Activated naive CD4-positive, alpha-beta T cell treated with anti-CD3 and anti-CD28 coated beads, Interleukin-2, amount 10 ng/mL, durations not matched to agents 7 days and 5 days (primary cell): Measurements from ENCODE around the gene RAD51B.

ENCODE experiments used
- CTCF ChIA-PET: fragments of 350-600 bp; sonication (Branson Sonifier 250); formaldehyde crosslinking; loops from one replicate; lab custom pipeline; 2021; ENCODE audit warnings: antibody characterized with exemption; lab: Charles Lee
- DNase-seq: peaks from one replicate; pipeline ENCODE4 v3.0.0-alpha.2; 2020
- H3K27ac Mint-ChIP-seq: one replicate; pipeline ENCODE4 v1.8.0; 2021; ENCODE audit warnings: mild to moderate bottlenecking, moderate library complexity, mixed read lengths
- H3K27me3 Mint-ChIP-seq: one replicate; pipeline ENCODE4 v1.8.0; 2021; ENCODE audit warnings: mild to moderate bottlenecking, mixed read lengths
- H3K36me3 Mint-ChIP-seq: one replicate; pipeline ENCODE4 v1.8.0; 2021; ENCODE audit warnings: mixed read lengths
- H3K4me1 Mint-ChIP-seq: one replicate; pipeline ENCODE4 v1.8.0; 2021; ENCODE audit warnings: mixed read lengths
- H3K4me3 Mint-ChIP-seq: one replicate; pipeline ENCODE4 v1.8.0; 2021; ENCODE audit warnings: mild to moderate bottlenecking, moderate library complexity, mixed read lengths
- H3K9me3 Mint-ChIP-seq: one replicate; pipeline ENCODE4 v1.8.0; 2021; ENCODE audit warnings: mixed read lengths

Gene RAD51B

DNA sequence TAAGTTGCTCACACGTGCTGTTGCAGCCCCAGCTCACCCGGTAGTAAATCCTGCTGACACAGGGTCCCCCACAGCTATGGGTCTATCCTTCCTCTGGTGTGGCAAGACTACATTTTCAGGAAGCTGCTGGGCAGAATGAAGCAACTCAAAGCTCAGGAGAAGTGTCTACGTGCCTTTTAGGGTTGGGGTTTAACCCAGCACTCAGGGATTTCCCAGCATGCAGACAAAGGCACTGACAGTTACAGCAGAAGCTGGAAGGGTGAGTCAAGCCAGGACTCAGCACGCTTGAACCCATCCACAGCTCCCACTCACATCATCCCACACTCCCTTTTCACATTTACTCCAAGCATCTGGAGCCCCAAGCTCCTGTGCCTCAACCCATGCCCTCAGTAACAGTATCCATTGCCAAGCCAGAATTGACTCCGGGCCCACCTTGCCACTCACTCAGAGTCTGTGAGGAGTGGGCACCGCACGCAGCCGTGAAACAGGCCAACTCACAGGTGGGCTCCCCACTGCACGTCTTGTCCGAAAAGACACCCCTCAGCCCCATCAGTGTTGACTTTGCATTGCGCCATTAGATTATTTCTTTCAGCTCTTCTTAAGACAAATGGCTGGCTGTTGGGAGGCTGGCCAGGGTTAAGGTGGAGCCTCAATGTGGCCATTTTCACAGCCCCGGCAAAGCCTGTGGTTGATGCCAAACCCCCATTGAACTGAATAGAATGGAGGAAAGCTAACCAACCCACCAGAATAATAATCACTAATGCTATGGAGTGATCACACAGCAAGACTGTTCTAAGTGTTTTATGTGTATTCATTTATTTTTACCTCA lies 913.7 kb downstream of the RAD51B start:
- no peaks in the 10 kb centered on the region for H3K9me3 Mint-ChIP-seq
- H3K27ac Mint-ChIP-seq: peak overlapping the region; percentile 86
- CTCF ChIA-PET: interaction anchor here (0.8 to 2.0 kb wide), 8 partner anchors 12 to 483 kb away, joined by 3 to 8 read pairs (median 4); no protein-coding TSS in a partner anchor
- H3K4me1 Mint-ChIP-seq: peaks cover 31% of the 10 kb centered on the region
- no peak overlapping the region for H3K4me3 Mint-ChIP-seq
- no peaks in the 10 kb centered on the region for H3K36me3 Mint-ChIP-seq
- DNase-seq: no peak
- peaks cover 16% of the 10 kb centered on the region for H3K27me3 Mint-ChIP-seq

GRCh38 chr14:68734231-68734732 lies 914.7 kb downstream of the RAD51B start:
- no peak for DNase-seq
- Mint-ChIP-seq H3K4me1 (peaks cover 27% of the 10 kb centered on the region), H3K27ac (peak overlapping the region; percentile 46), H3K36me3 (no peaks in the 10 kb centered on the region), H3K4me3 (no peak overlapping the region), H3K27me3 (peaks cover 16% of the 10 kb centered on the region), H3K9me3 (no peaks in the 10 kb centered on the region)
- CTCF ChIA-PET: interaction anchor here (1.5 to 2.0 kb wide), 3 partner anchors 46 to 83 kb away, joined by 5 to 8 read pairs (median 5); no protein-coding TSS in a partner anchor

- Mint-ChIP-seq H3K9me3 (no peaks in the 10 kb centered on the region), H3K27me3 (peaks cover 7% of the 10 kb centered on the region), H3K4me1 (peaks cover 27% of the 10 kb centered on the region), H3K4me3 (no peak overlapping the region), H3K36me3 (no peaks in the 10 kb centered on the region), H3K27ac (no peak overlapping the region)
- no peak for DNase-seq
- CTCF ChIA-PET: interaction anchor here (0.6 to 1.0 kb wide), 5 partner anchors 19 to 280 kb away, joined by 3 read pairs; no protein-coding TSS in a partner anchor
Observed at GRCh38 chr14:68735856-68736255, 916.3 kb downstream of the RAD51B start.

DNA sequence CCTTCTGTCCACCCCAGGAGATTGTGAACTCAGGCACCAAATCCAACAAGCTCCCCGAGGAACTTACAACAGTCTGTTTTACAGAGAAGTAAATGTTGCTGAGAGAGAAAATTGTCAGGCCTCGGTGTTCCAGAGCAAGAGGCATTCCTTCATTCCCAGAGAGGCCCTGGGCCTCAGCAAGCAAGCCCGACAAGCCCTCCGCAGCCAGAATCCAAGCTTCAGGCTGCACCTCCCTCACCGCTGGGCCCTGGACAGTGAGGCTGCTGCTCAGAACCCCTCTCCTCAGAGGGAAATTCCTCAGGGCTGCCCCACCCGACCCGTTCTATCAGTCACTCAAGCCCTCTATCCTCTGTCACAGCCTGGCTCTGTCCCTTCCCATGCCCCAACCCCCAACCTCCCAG lies 916.9 kb downstream of the RAD51B start:
- no peaks in the 10 kb centered on the region for H3K36me3 Mint-ChIP-seq
- peaks cover 27% of the 10 kb centered on the region for H3K4me1 Mint-ChIP-seq
- peaks cover 4% of the 10 kb centered on the region for H3K9me3 Mint-ChIP-seq
- peaks cover 4% of the 10 kb centered on the region for H3K27me3 Mint-ChIP-seq
- CTCF ChIA-PET: interaction anchor here (0.7 to 1.0 kb wide), 3 partner anchors 21 to 279 kb away, joined by 3 read pairs; no protein-coding TSS in a partner anchor
- no peak overlapping the region for H3K27ac Mint-ChIP-seq
- H3K4me3 Mint-ChIP-seq: no peak overlapping the region
- DNase-seq: no peak

- no peak for DNase-seq
- Mint-ChIP-seq H3K9me3 (peaks cover 4% of the 10 kb centered on the region), H3K27ac (no peak overlapping the region), H3K4me3 (no peak overlapping the region), H3K4me1 (peaks cover 27% of the 10 kb centered on the region), H3K36me3 (no peaks in the 10 kb centered on the region), H3K27me3 (peaks cover 4% of the 10 kb centered on the region)
- CTCF ChIA-PET: interaction anchor here (1.0 kb wide), 1 partner anchor 21 kb away, joined by 3 read pairs; no protein-coding TSS in a partner anchor
Observed at GRCh38 chr14:68737086-68737485, 917.5 kb downstream of the RAD51B start.

DNA sequence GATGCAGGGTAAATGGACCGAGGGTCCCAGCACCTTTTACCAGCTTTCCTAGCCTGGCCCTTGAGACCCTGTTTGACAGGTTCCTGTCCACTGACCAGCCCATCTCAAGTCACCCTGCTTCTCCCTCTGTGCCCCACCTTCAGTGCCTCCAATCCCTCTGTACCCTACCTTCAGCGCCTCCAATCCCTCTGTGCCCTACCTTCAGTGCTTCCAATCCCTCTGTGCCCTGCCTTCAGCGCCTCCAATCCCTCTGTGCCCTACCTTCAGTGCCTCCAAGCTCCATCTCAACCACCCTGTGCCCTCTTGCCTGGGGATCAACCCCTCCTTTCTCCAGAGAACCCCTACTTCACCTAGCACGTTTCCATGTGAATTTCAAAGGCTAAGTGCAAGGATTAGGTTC lies 919.0 kb downstream of the RAD51B start:
- CTCF ChIA-PET: no interaction called here
- peaks cover 4% of the 10 kb centered on the region for H3K9me3 Mint-ChIP-seq
- no peak for DNase-seq
- peaks cover 4% of the 10 kb centered on the region for H3K27me3 Mint-ChIP-seq
- H3K4me1 Mint-ChIP-seq: peaks cover 15% of the 10 kb centered on the region
- H3K36me3 Mint-ChIP-seq: no peaks in the 10 kb centered on the region
- H3K4me3 Mint-ChIP-seq: no peak overlapping the region
- H3K27ac Mint-ChIP-seq: no peak overlapping the region

- H3K36me3 Mint-ChIP-seq: no peaks in the 10 kb centered on the region
- H3K4me1 Mint-ChIP-seq: peaks cover 5% of the 10 kb centered on the region
- no peak overlapping the region for H3K4me3 Mint-ChIP-seq
- CTCF ChIA-PET: no interaction called here
- H3K9me3 Mint-ChIP-seq: peaks cover 4% of the 10 kb centered on the region
- DNase-seq: no peak
- H3K27ac Mint-ChIP-seq: no peak overlapping the region
- H3K27me3 Mint-ChIP-seq: peaks cover 5% of the 10 kb centered on the region
Observed at GRCh38 chr14:68739701-68740100, 920.1 kb downstream of the RAD51B start.

DNA sequence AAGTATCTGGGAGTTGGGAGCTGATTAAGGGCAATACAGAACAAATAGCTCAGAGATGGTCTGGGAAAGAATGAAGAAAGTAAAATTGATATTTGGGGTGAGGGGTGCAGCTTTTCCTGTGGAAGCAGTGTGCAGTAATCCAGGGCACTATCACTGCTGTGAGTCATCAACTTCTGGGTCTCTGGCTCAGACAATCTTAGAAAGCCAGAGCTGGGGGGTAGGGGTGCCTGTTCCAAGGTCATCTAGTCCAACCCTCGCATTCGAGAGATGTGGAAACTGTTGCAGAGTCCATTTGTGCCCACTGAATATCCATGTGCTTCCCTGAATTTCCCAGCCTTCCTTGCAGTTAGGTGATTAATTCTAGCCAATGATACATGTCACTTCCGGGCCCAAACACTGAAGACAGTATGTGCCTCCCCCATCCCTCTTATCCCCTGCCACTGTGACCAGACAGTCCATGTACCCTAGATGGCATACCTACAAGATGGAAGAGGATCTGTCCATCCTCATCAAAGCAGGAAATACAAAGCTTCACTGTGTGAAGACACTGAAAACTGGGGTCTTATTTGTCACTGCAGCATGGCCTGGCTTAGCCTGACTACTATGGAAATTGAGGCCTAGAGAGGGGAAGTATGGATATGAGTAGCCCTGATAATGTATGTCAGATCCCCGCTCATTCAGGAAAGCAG lies 921.4 kb downstream of the RAD51B start:
- CTCF ChIA-PET: no interaction called here
- Mint-ChIP-seq H3K4me1 (no peaks in the 10 kb centered on the region), H3K9me3 (peaks cover 4% of the 10 kb centered on the region), H3K4me3 (no peak overlapping the region), H3K36me3 (no peaks in the 10 kb centered on the region), H3K27me3 (peaks cover 16% of the 10 kb centered on the region), H3K27ac (no peak overlapping the region)
- DNase-seq: no peak

GRCh38 chr14:68741477-68741791 lies 921.9 kb downstream of the RAD51B start:
- Mint-ChIP-seq H3K27ac (no peak overlapping the region), H3K27me3 (peaks cover 16% of the 10 kb centered on the region)
- CTCF ChIA-PET: no interaction called here

GRCh38 chr14:68741839-68742470 lies 922.4 kb downstream of the RAD51B start:
- Mint-ChIP-seq H3K4me1 (no peaks in the 10 kb centered on the region), H3K4me3 (no peak overlapping the region), H3K9me3 (peaks cover 4% of the 10 kb centered on the region), H3K36me3 (no peaks in the 10 kb centered on the region), H3K27me3 (peaks cover 17% of the 10 kb centered on the region), H3K27ac (no peak overlapping the region)
- no peak for DNase-seq
- CTCF ChIA-PET: no interaction called here

More at GRCh38 chr14:68741477-68741791, 921.9 kb downstream of the RAD51B start:
- peaks cover 4% of the 10 kb centered on the region for H3K9me3 Mint-ChIP-seq
- H3K36me3 Mint-ChIP-seq: no peaks in the 10 kb centered on the region
- no peak overlapping the region for H3K4me3 Mint-ChIP-seq
- H3K4me1 Mint-ChIP-seq: no peaks in the 10 kb centered on the region
- DNase-seq: no peak

DNA sequence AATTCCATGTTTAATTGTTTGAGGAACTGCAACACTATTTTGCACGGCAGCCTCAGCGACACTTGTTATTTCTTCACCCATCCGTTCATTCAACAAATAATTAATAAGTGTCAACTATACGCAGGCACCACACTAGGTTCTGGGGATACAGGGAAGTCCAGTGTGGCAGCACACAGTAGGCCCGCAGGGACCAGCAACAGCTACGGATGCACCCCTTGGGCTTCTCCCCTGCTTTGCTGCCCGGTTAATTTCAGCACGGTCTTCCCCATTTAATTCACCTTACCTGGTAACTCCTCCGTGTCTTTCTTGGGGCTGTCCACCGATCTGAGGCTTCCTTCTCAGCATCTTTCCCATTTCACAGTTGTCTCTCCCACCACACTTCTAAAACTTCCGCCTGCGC lies 925.0 kb downstream of the RAD51B start:
- Mint-ChIP-seq H3K9me3 (peaks cover 4% of the 10 kb centered on the region), H3K36me3 (no peaks in the 10 kb centered on the region), H3K27ac (no peak overlapping the region), H3K4me3 (no peak overlapping the region), H3K4me1 (no peaks in the 10 kb centered on the region), H3K27me3 (peaks cover 27% of the 10 kb centered on the region)
- DNase-seq: no peak
- CTCF ChIA-PET: no interaction called here

- peaks cover 33% of the 10 kb centered on the region for H3K27me3 Mint-ChIP-seq
- no peak overlapping the region for H3K27ac Mint-ChIP-seq
- H3K4me3 Mint-ChIP-seq: no peak overlapping the region
- no peaks in the 10 kb centered on the region for H3K9me3 Mint-ChIP-seq
- H3K36me3 Mint-ChIP-seq: no peaks in the 10 kb centered on the region
- H3K4me1 Mint-ChIP-seq: no peaks in the 10 kb centered on the region
- CTCF ChIA-PET: interaction anchor here (0.7 kb wide), 1 partner anchor 100 kb away, joined by 4 read pairs; no protein-coding TSS in a partner anchor
- DNase-seq: no peak
Observed at GRCh38 chr14:68747393-68747792, 927.8 kb downstream of the RAD51B start.

DNA sequence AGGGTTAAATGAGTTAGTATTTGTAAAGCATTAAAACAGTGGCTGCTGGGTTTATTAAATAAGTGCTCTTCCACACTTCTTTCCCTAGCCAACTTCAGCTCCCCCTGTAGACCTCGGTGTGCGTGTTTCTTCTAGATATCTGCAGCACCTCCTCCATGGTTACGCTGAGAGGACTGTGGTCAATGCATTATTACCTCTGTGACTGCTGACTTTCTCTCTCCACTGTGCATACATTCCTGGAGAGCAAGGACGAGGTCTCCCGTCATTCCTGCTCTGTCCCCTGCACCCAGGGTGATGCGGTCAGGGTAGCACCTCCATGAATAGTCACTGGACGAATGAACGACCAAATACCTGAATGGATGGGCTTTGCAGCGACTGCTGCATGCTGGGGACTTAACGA lies 928.7 kb downstream of the RAD51B start:
- Mint-ChIP-seq H3K9me3 (no peaks in the 10 kb centered on the region), H3K4me3 (no peak overlapping the region), H3K27me3 (peaks cover 33% of the 10 kb centered on the region), H3K4me1 (no peaks in the 10 kb centered on the region), H3K36me3 (no peaks in the 10 kb centered on the region), H3K27ac (no peak overlapping the region)
- no peak for DNase-seq
- CTCF ChIA-PET: no interaction called here

GRCh38 chr14:68748691-68749090 lies 929.1 kb downstream of the RAD51B start:
- no peak overlapping the region for H3K27ac Mint-ChIP-seq
- H3K9me3 Mint-ChIP-seq: no peaks in the 10 kb centered on the region
- DNase-seq: peak; percentile 5
- peaks cover 33% of the 10 kb centered on the region for H3K27me3 Mint-ChIP-seq
- no peak overlapping the region for H3K4me3 Mint-ChIP-seq
- CTCF ChIA-PET: no interaction called here
- no peaks in the 10 kb centered on the region for H3K4me1 Mint-ChIP-seq
- no peaks in the 10 kb centered on the region for H3K36me3 Mint-ChIP-seq
